ENCODE data around the gene FADS1. TPM values are rescaled to one million over a fixed set of nuclear protein-coding genes. Genes with fewer than 3 reads are reported as not detected.

Gene FADS1
- total RNA-seq, 1 experiment from 2014 or later, result 150 TPM

- Histone ChIP-seq H3K27ac (no peak overlapping the region), H3K4me3 (no peak overlapping the region), H3F3A (ENCODE audit: insufficient read depth, low read depth) (peaks cover 13% of the 10 kb centered on the region), H3K79me2 (ENCODE audit: low read depth) (no peaks in the 10 kb centered on the region), H3K27me3 (ENCODE audit: insufficient read depth, low read depth) (no peaks in the 10 kb centered on the region), H3K9me3 (ENCODE audit: insufficient read depth, low read depth) (no peaks in the 10 kb centered on the region), H3K4me1 (replicated peaks; ENCODE audit: insufficient read depth) (no peaks in the 10 kb centered on the region), H3K9me2 (ENCODE audit: insufficient read depth) (no peaks in the 10 kb centered on the region), H3K36me3 (ENCODE audit: low read depth) (peaks cover 8% of the 10 kb centered on the region; the same call in 1 of the 2 replicates), H4K20me1 (ENCODE audit: insufficient read depth) (peaks cover 5% of the 10 kb centered on the region; the same call in 1 of the 2 replicates), H2AFZ (no peak overlapping the region), H3K4me2 (no peak overlapping the region)
- ChIA-PET CTCF (no interaction called here), POLR2A (ENCODE audit: unreplicated experiment) (no interaction called here)
- TF ChIP-seq CTCF (conservative IDR thresholded peaks at IDR 0.05) (no peak), EZH2 (IDR thresholded peaks at IDR 0.05; ENCODE audit: low read depth) (no peak)
- DNase-seq, result no peak
- no TSS peak for BruUV-seq (replicated peaks)
- intact Hi-C loops (cut with micrococcal nuclease; ENCODE audit: unreplicated experiment), result no loop called here
Measured at GRCh38 chr11:61782841-61783240, 34.0 kb downstream of the FADS1 start.

- H3F3A ChIP-seq (ENCODE audit: insufficient read depth, low read depth), result peaks cover 13% of the 10 kb centered on the region
- H3K27ac ChIP-seq, result no peak overlapping the region
- no peaks in the 10 kb centered on the region for H3K79me2 ChIP-seq (ENCODE audit: low read depth)
- no peak for DNase-seq
- ChIA-PET CTCF (no interaction called here), POLR2A (ENCODE audit: unreplicated experiment) (no interaction called here)
- H3K9me3 ChIP-seq (ENCODE audit: insufficient read depth, low read depth), result no peaks in the 10 kb centered on the region
- intact Hi-C loops (cut with micrococcal nuclease; ENCODE audit: unreplicated experiment), result no loop called here
- peaks cover 5% of the 10 kb centered on the region; the same call in 1 of the 2 replicates for H4K20me1 ChIP-seq (ENCODE audit: insufficient read depth)
- H3K4me3 ChIP-seq, result no peak overlapping the region
- H3K4me1 ChIP-seq (replicated peaks; ENCODE audit: insufficient read depth), result no peaks in the 10 kb centered on the region
- BruUV-seq (replicated peaks), result no TSS peak
- no peaks in the 10 kb centered on the region for H3K9me2 ChIP-seq (ENCODE audit: insufficient read depth)
- H2AFZ ChIP-seq, result no peak overlapping the region
- no peak overlapping the region for H3K4me2 ChIP-seq
- TF ChIP-seq CTCF (conservative IDR thresholded peaks at IDR 0.05) (no peak), EZH2 (IDR thresholded peaks at IDR 0.05; ENCODE audit: low read depth) (no peak)
- H3K27me3 ChIP-seq (ENCODE audit: insufficient read depth, low read depth), result no peaks in the 10 kb centered on the region
- H3K36me3 ChIP-seq (ENCODE audit: low read depth), result 0 out of 2 replicates have a peak, but pooled peaks cover 8% of the 10 kb centered on the region
Measured at GRCh38 chr11:61782299-61782698, 34.5 kb downstream of the FADS1 start.

GRCh38 chr11:61781585-61781984 lies 35.2 kb downstream of the FADS1 start:
- H2AFZ ChIP-seq, result no peak overlapping the region
- BruUV-seq (replicated peaks), result no TSS peak
- no peak overlapping the region for H3K27ac ChIP-seq
- H3K36me3 ChIP-seq (ENCODE audit: low read depth), result 0 out of 2 replicates have a peak, but pooled peaks cover under 1% of the 10 kb centered on the region
- H3K4me1 ChIP-seq (replicated peaks; ENCODE audit: insufficient read depth), result no peaks in the 10 kb centered on the region
- intact Hi-C loops (cut with micrococcal nuclease; ENCODE audit: unreplicated experiment), result no loop called here
- H3K9me3 ChIP-seq (ENCODE audit: insufficient read depth, low read depth), result no peaks in the 10 kb centered on the region
- ChIA-PET CTCF (no interaction called here), POLR2A (ENCODE audit: unreplicated experiment) (interaction anchor here (0.6 kb wide), 1 partner anchor 10 kb away, joined by 3 read pairs; no protein-coding TSS in a partner anchor)
- H3K4me3 ChIP-seq, result no peak overlapping the region
- no peak for DNase-seq
- TF ChIP-seq EZH2 (IDR thresholded peaks at IDR 0.05; ENCODE audit: low read depth) (no peak), CTCF (conservative IDR thresholded peaks at IDR 0.05) (no peak)
- H4K20me1 ChIP-seq (ENCODE audit: insufficient read depth), result peaks cover 5% of the 10 kb centered on the region; the same call in 1 of the 2 replicates
- H3F3A ChIP-seq (ENCODE audit: insufficient read depth, low read depth), result peaks cover 13% of the 10 kb centered on the region
- H3K27me3 ChIP-seq (ENCODE audit: insufficient read depth, low read depth), result no peaks in the 10 kb centered on the region
- no peaks in the 10 kb centered on the region for H3K9me2 ChIP-seq (ENCODE audit: insufficient read depth)
- H3K79me2 ChIP-seq (ENCODE audit: low read depth), result no peaks in the 10 kb centered on the region
- no peak overlapping the region for H3K4me2 ChIP-seq

Data from PC-9 (cell line).